Activated T-cell treated with anti-CD3 and anti-CD28 coated beads, Interleukin-2, amount 50 U/mL, for 1 hour (primary cell): Measurements from ENCODE around the gene SERTAD3.
A peak's percentile ranks its signal among the peaks of the same experiment; 100 is the strongest.
"Not testable (repeated sequence)": the region's sequence is repeated elsewhere in the genome, so short reads cannot be mapped to it uniquely, and the experiment has no call there.

Experiments
- DNase-seq: peaks from one replicate; pipeline ENCODE4 v3.0.0-alpha.2; 2020

SERTAD3 gene

GRCh38 chr19:40424637-40425449 is 19.3 kb downstream of the SERTAD3 start:
- peak; percentile 45 for DNase-seq

DNA sequence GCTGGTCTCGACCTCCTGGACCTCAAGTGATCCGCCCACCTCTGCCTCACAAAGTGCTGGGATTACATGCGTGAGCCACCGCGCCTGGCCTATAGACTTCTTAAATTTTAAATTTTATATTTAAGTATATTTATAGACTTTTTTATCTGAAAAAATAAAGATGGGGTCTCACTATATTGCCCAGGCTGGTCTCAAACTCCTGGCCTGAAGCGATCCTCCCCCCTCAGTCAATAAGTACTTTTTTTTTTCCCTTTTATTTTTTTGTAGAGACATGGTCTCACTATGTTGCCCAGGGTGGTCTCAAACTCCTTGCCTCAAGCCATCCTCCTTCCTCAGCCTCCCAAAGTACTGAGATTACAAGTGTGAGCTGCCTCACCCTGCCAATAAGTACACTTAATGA is 20.2 kb downstream of the SERTAD3 start:
- no peak for DNase-seq

GRCh38 chr19:40422748-40423566 is 21.2 kb downstream of the SERTAD3 start:
- no peak for DNase-seq

- DNase-seq, result no peak
Observed at GRCh38 chr19:40421993-40422747, 22.0 kb downstream of the SERTAD3 start.

DNA sequence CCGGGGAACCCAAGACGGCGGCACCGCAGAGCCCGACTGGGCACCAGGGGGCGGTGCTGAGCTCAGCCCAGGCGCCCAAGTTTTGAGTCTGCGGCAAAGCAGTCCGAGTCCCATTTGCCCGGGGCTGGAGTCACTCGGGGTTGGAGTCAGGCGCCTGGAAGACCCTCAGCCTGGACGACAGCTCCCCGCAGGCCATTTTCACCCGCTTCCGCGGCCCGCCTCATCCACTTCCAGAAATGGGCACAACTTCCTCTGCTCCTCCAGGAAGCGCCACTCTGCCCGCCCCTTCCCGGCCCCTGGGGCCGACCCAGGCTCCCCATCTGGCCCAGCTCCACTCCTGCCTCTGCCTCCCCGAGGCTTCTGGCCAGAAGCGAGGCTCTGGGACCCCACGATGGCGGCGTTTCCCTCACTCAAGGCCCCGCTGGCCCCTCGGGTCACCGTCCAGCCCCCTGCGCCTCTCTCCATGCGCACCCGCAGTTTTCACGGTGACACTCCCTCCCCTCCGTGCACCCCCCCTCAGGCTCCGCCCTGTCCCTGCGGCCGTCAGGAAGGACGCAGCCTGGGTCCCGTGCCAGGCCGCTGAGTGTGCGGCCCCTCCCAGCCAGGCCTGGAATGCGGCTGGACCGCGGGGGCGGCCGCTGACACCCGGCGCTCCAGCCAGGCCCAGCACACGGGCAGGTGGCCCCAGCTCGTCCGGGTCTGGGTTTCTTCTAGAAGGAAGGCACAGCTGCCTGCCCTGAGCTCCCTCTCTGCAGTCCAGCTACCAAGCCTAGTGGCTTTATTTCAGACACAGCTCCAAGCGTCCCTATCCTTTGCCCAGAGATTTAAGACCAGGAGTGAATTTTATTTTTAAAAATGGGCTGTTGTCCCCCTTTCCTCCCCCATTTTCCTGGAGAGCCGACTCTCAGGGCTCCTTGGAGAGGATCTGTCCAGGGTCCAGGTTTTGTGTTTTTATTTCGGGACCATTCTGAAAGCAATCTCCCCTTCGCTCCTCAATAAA is 23.1 kb downstream of the SERTAD3 start:
- DNase-seq, result peak; percentile 79

- DNase-seq, result no peak
Observed at GRCh38 chr19:40420451-40420765, 23.7 kb downstream of the SERTAD3 start.

DNA sequence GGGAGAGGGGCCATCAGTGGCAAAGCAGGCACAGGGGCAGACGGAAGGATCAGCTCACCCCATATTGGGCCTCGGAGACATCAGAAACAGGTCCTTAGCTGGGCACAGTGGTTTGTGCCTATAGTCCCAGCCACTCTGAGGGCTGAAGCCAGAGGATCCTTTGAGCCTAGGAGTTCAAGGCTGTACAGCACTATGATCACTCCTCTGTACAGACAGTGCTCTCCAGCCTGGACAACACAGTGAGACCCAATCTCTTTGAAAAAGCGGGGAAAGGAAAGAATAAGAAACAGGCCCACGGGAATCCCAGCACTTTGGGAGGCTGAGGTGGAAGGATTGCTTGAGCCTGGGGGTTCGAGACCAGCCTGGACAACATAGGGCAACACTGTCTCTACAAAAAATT is 24.4 kb downstream of the SERTAD3 start:
- DNase-seq, result no peak

DNA sequence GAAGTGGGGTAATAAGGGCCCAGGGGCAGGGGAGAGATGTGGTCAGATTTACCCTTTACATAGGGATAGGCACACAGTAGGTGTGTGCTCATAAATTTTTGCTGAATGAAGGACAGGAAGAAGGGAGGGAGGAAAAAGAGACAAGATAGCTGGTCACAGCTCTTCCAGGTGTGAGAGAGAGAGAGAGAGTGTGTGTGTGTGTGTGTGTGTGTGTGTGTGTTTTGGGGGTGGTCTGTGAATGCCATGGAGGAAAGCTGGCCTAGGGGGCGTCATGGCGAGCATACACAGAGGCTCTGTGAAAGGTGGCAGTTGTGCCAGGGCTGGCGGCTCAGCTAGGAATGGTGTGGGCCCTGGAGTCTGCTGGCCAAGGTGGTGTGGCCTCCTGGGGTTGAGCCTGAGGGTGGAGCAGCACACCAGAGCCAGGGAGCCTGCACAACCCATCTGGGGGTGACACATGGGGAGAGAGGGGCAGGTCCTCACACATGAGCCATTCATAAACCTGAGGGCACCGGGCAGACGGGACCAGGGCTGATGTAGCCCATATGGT is 25.0 kb downstream of the SERTAD3 start:
- no peak for DNase-seq

- no peak for DNase-seq
Observed at GRCh38 chr19:40418040-40418439, 26.1 kb downstream of the SERTAD3 start.

- DNase-seq, result no peak
Observed at GRCh38 chr19:40417643-40417981, 26.5 kb downstream of the SERTAD3 start.

- no peak for DNase-seq
Observed at GRCh38 chr19:40416918-40417642, 27.1 kb downstream of the SERTAD3 start.

- DNase-seq, result no peak
Observed at GRCh38 chr19:40415768-40416167, 28.4 kb downstream of the SERTAD3 start.

DNA sequence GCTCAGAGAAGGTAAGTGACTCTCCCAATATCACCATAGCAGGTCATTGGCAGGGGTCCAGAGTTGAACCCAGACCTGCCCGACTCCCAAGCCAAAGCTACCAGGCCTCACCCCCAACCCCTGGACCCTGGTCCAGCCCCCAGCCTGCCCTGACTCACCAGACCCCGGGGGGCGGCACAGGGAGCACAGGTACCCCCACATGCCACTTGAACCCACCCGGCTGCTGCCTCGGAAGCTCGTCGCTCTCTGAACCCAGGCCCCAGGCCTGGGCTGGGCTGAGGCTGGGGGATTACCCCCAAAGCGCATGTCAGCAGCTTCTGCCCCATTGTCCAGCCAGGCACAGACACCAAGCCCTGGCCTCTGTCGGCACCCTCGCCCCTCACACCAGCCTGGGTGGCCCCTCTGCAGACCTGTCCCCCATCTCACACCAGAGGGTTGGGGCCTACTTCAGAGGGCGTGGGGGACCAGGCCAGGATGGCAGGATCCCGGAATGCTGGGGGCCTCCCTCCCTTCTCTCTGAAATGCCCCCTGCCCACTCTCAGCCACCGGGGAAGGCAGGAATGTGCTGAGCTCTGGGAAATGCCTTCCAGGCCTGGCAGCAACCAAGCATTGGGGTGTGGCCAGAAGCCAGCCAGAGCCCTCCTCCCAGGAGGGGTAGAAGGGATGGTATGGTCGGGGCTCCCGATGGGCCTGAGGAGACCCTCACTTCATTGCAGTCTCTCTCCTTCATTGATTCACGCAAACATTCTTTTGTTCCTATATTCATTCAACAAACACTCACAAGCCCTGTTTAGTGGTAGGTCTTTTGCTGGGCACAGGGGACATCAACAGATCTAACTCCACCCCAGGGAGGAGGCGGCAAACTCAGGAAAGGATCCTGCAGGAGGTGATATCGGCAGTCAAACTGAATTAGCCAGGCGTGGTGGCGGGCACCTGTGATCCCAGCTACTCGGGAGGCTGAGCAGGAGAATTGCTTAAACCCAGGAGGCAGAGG is 29.3 kb downstream of the SERTAD3 start:
- no peak for DNase-seq

DNA sequence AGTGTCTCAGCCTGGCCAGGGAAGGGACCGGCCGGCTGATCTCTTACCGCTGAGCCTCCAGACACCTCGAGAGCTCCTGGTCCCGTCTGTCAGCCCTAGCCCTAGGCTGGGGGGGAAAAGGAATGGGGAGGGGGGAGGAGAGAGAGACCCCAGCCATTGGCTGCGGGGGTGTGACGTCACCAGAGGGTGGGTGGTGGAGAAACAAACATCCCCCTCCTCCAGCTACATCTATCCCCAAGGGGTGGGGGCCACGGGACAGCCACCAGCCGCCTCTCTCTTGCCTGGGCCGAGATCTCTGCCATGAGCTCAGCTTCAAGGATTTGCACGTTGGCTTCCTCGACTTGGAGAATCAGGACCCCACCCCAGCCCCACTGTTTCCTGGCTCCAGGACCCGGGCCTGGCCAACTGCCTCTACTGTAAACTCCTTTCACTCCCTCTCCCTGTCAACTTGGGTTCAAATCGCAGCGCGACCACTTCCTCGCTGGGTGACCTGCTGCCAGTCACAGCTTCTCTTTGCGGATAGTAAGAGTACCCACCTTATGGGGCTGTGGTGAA is 30.8 kb downstream of the SERTAD3 start, which contains the start of gene PRX:
TSS of gene PRX (minus strand) at position 88 of the 555 bp plus-strand sequence. CDS start 5,446 bp downstream, outside the sequence.
- no peak for DNase-seq

DNA sequence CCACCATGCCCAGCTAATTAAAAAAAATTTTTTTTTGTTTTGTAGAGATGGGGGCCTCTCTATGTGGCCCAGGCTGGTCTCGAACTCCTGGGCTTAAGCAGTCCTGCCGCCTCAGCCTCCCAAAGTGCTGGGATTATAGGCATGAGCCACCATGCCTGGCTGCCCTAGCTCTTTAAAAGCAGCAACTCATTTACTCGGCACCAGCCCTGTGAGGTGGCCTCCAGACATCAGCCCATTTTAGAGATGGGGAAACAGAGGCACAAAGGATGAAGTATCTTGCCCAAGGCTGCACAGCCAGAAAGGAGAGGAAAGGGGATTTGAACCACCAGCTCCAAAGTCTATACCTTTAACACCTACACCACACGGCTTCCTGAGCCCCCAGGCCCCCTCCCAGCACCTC is 31.3 kb downstream of the SERTAD3 start:
- DNase-seq, result no peak

- DNase-seq, result no peak
Observed at GRCh38 chr19:40411958-40412499, 32.1 kb downstream of the SERTAD3 start.

- DNase-seq, result no peak
Observed at GRCh38 chr19:40411125-40411842, 32.9 kb downstream of the SERTAD3 start.

GRCh38 chr19:40410030-40410389 is 34.1 kb downstream of the SERTAD3 start:
- DNase-seq, result no peak

DNA sequence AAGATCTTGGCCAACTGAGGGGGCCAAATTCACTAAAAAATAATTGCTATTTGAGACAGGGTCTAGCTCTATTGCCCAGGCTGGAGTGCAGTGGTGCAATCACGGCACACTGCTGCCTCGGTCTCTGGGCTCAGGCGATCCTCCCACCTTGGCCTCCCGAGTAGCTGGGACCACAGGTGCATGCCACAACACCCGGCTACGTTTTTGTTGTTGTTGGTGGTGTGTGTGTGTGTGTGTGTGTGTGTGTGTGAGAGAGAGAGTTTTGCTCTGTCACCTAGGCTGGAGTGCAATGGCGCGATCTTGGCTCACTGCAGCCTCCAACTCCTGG is 35.6 kb downstream of the SERTAD3 start:
- DNase-seq, result not testable (repeated sequence)
